Suprapubic skin (tissue), 3 donors: Measurements from ENCODE around the gene CLEC11A.

ENCODE experiments used
- EP300 ChIP-seq: sonication (generic); formaldehyde crosslinking; IDR thresholded peaks from one replicate; pipeline ENCODE4 v1.6.1; 2017; ENCODE audit warnings: antibody characterized with exemption
- POLR2A ChIP-seq, 2 donors: fragments of 450-650 bp; IDR thresholded peaks; one replicate each; pipeline ENCODE4 v1.6.1; 2017; ENCODE audit warnings: antibody characterized with exemption in 2 of 2, mild to moderate bottlenecking in 2 of 2, moderate library complexity in 2 of 2
- TF ChIP-seq, protein P1 (sequence below), 2 donors: fragments of 200-600 bp in 1 of 2; fragments of 450-650 bp in 1 of 2; sonication (generic) in 1 of 2; IDR thresholded peaks; one replicate each; pipeline ENCODE4 v1.5.1; 2016 to 2019; ENCODE audit warnings: antibody characterized with exemption in 2 of 2, mild to moderate bottlenecking in 1 of 2, moderate library complexity in 1 of 2

DNA sequence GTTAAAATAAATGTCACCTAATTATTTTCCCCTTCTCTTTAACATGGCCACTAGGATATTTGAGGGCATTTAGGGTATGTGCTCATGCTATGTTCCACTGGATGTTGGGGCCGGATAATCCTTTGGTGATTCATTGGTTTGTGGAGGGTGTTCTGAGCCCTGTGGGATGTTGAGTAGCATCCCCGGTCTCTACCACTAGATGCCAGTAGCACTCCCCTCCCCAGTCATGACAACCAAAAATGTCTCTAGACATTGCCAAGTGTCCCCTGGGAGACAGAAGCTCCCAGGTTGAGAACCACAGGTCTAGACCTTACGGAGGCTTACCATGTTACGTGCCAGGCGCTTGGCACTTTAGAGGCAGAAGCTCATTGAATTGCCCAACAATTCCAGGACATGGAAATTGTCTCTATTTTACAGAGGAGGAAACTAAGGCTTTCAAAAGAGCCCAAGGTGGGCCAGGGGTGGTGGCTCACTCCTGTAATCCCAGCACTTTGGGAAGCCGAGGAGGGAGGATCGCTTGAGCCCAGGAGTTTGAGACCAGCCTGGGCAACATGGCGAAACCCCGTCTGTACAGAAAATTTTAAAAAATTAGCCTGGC lies 17.6 kb upstream of the CLEC11A start:
- TF ChIP-seq, protein P1, sequence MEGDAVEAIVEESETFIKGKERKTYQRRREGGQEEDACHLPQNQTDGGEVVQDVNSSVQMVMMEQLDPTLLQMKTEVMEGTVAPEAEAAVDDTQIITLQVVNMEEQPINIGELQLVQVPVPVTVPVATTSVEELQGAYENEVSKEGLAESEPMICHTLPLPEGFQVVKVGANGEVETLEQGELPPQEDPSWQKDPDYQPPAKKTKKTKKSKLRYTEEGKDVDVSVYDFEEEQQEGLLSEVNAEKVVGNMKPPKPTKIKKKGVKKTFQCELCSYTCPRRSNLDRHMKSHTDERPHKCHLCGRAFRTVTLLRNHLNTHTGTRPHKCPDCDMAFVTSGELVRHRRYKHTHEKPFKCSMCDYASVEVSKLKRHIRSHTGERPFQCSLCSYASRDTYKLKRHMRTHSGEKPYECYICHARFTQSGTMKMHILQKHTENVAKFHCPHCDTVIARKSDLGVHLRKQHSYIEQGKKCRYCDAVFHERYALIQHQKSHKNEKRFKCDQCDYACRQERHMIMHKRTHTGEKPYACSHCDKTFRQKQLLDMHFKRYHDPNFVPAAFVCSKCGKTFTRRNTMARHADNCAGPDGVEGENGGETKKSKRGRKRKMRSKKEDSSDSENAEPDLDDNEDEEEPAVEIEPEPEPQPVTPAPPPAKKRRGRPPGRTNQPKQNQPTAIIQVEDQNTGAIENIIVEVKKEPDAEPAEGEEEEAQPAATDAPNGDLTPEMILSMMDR (IDR thresholded peaks at IDR 0.05): peak in 1 of 2 donors; percentile 49
- no peak for TF ChIP-seq POLR2A (IDR thresholded peaks at IDR 0.05)
- no peak for TF ChIP-seq EP300
